Bronchial epithelial cell (primary cell): Measurements from ENCODE around the gene FRMD4A. TPM values are rescaled to one million over a fixed set of nuclear protein-coding genes. Genes with fewer than 3 reads are reported as not detected.

Experiments
- DNase-seq: peaks from one replicate; pipeline ENCODE4 v3.0.0-alpha.2; 2010; ENCODE audit warnings: low read depth
- FAIRE-seq: peaks from 2 replicates; lab custom pipeline; 2011; peaks lifted over from hg19 to GRCh38; lab: Jason Lieb, UNC
- H3K27me3 ChIP-seq: 2 replicates; pipeline ENCODE4 v1.5.1; 2011; ENCODE audit warnings: low read length; ENCODE audit not compliant: control insufficient read depth, insufficient read depth
- H3K36me3 ChIP-seq: 2 replicates; pipeline ENCODE4 v1.5.1; 2011; ENCODE audit warnings: low read length; ENCODE audit not compliant: control insufficient read depth, insufficient read depth
- H3K4me3 ChIP-seq: 2 replicates; pipeline ENCODE4 v1.5.1; 2011; ENCODE audit warnings: mild to moderate bottlenecking, low read depth, low read length, control low read depth
- total RNA-seq: library from RNA; depleted of rRNA; stranded (reverse); fragments of >200 nt; gene quantifications from 2 replicates; pipeline ENCODE4 v1.2.1, GENCODE V29; 2014
- TF ChIP-seq, protein P1 (sequence below): IDR thresholded peaks from 2 replicates; pipeline ENCODE4 v1.5.1; 2011; ENCODE audit warnings: mild to moderate bottlenecking, moderate library complexity, low read length, control low read depth, inconsistent platforms; ENCODE audit not compliant: insufficient read depth, severe bottlenecking

The FRMD4A gene
- total RNA-seq, 1 donor from 2014 or later, result 3.2 TPM

DNA sequence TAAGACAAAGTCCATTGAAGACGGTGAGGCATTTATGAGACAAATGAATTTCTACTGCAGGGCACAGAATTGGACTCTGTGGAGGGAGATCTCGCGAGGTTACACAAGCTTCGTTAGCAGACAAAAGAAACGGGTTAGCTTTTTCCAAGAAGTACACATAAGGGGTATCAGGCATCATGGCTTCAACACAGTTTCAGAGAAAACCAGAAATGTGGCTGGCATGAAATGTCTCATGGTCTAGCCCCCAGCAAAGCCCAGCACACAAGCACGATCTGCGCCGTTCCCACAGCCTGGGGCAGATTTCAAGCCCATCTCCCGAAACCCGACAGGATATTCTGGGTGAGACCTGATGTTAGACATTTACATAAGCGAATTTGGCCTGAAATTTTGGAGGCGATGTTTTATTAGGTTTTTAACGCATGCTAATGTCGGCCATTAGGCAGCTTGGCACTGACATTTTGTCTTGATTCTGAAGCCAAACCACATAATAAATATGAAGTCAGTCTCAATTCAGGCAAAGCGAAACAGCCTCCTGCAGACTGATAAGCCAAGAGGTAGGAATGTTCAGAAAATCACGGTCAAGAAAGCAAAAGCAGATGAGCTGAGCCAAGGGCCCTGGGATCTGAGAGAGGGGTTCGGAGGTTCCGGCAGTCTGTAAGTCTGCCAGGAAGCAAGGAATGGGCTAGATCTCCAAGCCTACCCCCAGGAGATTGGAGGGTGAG lies 503.5 kb downstream of the FRMD4A start:
- H3K27me3 ChIP-seq, result no peaks in the 10 kb centered on the region
- FAIRE-seq (peak; percentile 70), DNase-seq (no peak)
- TF ChIP-seq, protein P1, sequence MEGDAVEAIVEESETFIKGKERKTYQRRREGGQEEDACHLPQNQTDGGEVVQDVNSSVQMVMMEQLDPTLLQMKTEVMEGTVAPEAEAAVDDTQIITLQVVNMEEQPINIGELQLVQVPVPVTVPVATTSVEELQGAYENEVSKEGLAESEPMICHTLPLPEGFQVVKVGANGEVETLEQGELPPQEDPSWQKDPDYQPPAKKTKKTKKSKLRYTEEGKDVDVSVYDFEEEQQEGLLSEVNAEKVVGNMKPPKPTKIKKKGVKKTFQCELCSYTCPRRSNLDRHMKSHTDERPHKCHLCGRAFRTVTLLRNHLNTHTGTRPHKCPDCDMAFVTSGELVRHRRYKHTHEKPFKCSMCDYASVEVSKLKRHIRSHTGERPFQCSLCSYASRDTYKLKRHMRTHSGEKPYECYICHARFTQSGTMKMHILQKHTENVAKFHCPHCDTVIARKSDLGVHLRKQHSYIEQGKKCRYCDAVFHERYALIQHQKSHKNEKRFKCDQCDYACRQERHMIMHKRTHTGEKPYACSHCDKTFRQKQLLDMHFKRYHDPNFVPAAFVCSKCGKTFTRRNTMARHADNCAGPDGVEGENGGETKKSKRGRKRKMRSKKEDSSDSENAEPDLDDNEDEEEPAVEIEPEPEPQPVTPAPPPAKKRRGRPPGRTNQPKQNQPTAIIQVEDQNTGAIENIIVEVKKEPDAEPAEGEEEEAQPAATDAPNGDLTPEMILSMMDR, result no peak
- no peak overlapping the region for H3K4me3 ChIP-seq
- no peaks in the 10 kb centered on the region for H3K36me3 ChIP-seq

GRCh38 chr10:13823709-13824405 lies 506.9 kb downstream of the FRMD4A start:
- H3K36me3 ChIP-seq, result no peaks in the 10 kb centered on the region
- no peaks in the 10 kb centered on the region for H3K27me3 ChIP-seq
- H3K4me3 ChIP-seq, result no peak overlapping the region
- FAIRE-seq, result no peak
- DNase-seq, result no peak
- TF ChIP-seq, protein P1, result no peak

DNA sequence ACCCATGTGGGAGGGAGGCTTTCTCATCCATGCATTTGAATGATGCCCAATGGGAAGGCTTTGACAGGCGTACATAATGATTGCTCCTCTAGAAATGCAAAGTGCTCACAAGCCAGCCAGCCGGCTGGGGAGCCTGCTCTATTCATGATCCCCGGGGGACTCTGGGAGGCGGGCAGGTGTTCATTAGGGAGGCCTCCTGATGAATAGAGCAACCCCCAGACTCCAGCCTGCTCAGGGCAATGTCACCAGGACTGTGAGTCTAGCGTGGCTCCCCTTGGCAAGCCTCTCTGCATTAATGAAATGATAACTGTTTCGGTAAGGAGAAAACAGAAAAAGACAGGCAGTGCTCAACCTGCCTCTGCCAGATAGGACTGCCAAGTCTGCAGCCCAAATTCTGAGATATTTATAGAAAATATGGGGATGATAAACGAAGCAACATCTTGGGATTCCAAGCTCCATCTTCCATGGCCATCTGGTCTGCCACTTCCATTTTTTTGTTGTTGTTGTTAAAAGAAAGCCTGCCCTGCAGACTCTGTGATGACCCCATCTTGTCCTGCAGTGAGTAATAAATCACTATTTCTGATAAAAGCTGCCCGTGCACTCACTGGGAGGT lies 507.5 kb downstream of the FRMD4A start:
- DNase-seq (no peak), FAIRE-seq (no peak)
- TF ChIP-seq, protein P1, result no peak
- H3K36me3 ChIP-seq, result no peaks in the 10 kb centered on the region
- H3K4me3 ChIP-seq, result no peak overlapping the region
- H3K27me3 ChIP-seq, result no peaks in the 10 kb centered on the region

GRCh38 chr10:13822490-13822889 lies 508.2 kb downstream of the FRMD4A start:
- Histone ChIP-seq H3K4me3 (no peak overlapping the region), H3K36me3 (no peaks in the 10 kb centered on the region), H3K27me3 (no peaks in the 10 kb centered on the region)
- no peak for DNase-seq
- FAIRE-seq, result no peak
- TF ChIP-seq, protein P1, result no peak

DNA sequence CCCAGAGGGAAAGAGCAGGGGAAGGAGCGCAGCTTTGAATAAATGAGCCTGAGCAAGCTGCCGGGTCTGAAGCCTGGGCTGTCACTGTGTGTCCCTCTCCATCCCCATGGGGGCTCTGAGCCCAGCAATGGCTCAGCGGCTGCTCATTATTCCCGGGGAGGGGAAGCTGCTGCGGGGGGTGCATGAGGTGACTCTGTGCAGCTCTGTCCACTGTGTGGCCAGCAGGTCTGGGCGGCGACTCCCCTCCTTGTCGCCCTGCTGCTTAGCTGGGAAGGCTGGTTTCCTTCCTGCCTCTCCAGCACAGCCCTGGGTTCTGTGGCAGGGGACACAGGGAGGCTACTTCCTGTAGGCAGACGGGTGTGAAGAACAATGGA lies 509.8 kb downstream of the FRMD4A start:
- DNase-seq (no peak), FAIRE-seq (no peak)
- Histone ChIP-seq H3K27me3 (no peaks in the 10 kb centered on the region), H3K4me3 (no peak overlapping the region), H3K36me3 (no peaks in the 10 kb centered on the region)
- TF ChIP-seq, protein P1, result no peak
